CD14-positive monocyte (primary cell): ENCODE data around the gene EIPR1. TPM values are rescaled to one million over a fixed set of nuclear protein-coding genes. Genes with fewer than 3 reads are reported as not detected.

Source experiments
- DNase-seq, 3 donors: peaks; one replicate each; pipeline ENCODE4 v3.0.0-alpha.2; 2011 to 2022
- H2AFZ ChIP-seq: 2 replicates; pipeline ENCODE4 v1.6.0; 2012; ENCODE audit warnings: mild to moderate bottlenecking, low read depth, low read length, inconsistent platforms; ENCODE audit not compliant: insufficient read depth, poor library complexity, severe bottlenecking
- H3K27ac ChIP-seq, 2 donors: 1 replicate in 1 of 2; 2 replicates in 1 of 2; pipeline ENCODE4 v1.5.1; 2012 to 2013; ENCODE audit warnings: low read length in 2 of 2, control low read depth in 1 of 2, inconsistent platforms in 1 of 2, low read depth in 1 of 2, mild to moderate bottlenecking in 1 of 2
- H3K27me3 ChIP-seq, 2 donors: one replicate each; pipeline versions ENCODE4 v1.6.0 to v1.6.1; 2011 to 2013; ENCODE audit warnings: low read length in 2 of 2; ENCODE audit not compliant: control insufficient read depth in 2 of 2, insufficient read depth in 2 of 2
- H3K36me3 ChIP-seq, 2 donors: replicated peaks in 1 of 2; 1 replicate in 1 of 2; 2 replicates in 1 of 2; pipeline versions ENCODE4 v1.5.1 to v1.6.1; 2012 to 2013; ENCODE audit warnings: low read length in 2 of 2, control low read depth in 1 of 2, inconsistent platforms in 1 of 2, mild to moderate bottlenecking in 1 of 2; ENCODE audit not compliant: insufficient read depth in 2 of 2, control insufficient read depth in 1 of 2
- H3K4me1 ChIP-seq, 2 donors: 1 replicate in 1 of 2; 2 replicates in 1 of 2; pipeline versions ENCODE4 v1.5.1 to v1.6.1; 2012 to 2013; ENCODE audit warnings: low read length in 2 of 2, control low read depth in 1 of 2, inconsistent platforms in 1 of 2, mild to moderate bottlenecking in 1 of 2, moderate library complexity in 1 of 2; ENCODE audit not compliant: insufficient read depth in 2 of 2, control insufficient read depth in 1 of 2
- H3K4me2 ChIP-seq: replicated peaks from 2 replicates; pipeline ENCODE3; 2012; ENCODE audit warnings: low read length, moderate library complexity, mild to moderate bottlenecking; ENCODE audit not compliant: poor library complexity, severe bottlenecking; ENCODE audit errors: extremely low read depth
- H3K4me3 ChIP-seq, 3 experiments: fragments of 200-600 bp in 1 of 3; sonication (generic) in 1 of 3; replicated peaks in 1 of 3; 1 replicate in 2 of 3; 2 replicates in 1 of 3; pipeline ENCODE4 v1.5.1; 2011 to 2013; ENCODE audit warnings: low read length in 3 of 3, mild to moderate bottlenecking in 3 of 3, control low read depth in 2 of 3, low read depth in 2 of 3, inconsistent platforms in 1 of 3, moderate library complexity in 1 of 3
- H3K79me2 ChIP-seq: 2 replicates; pipeline ENCODE4 v1.6.0; 2012; ENCODE audit warnings: mild to moderate bottlenecking, control low read depth, inconsistent platforms, low read length, moderate library complexity; ENCODE audit not compliant: insufficient read depth
- H3K9ac ChIP-seq: 2 replicates; pipeline ENCODE4 v1.6.0; 2017; ENCODE audit warnings: low read length, mild to moderate bottlenecking; ENCODE audit not compliant: insufficient read depth, poor library complexity, severe bottlenecking
- H3K9me3 ChIP-seq, 2 donors: replicated peaks in 1 of 2; 1 replicate in 1 of 2; 2 replicates in 1 of 2; pipeline versions ENCODE4 v1.5.1 to v1.6.1; 2012 to 2013; ENCODE audit warnings: low read length in 2 of 2, control low read depth in 1 of 2; ENCODE audit not compliant: control insufficient read depth in 1 of 2, insufficient read depth in 1 of 2
- H4K20me1 ChIP-seq: 2 replicates; pipeline ENCODE4 v1.6.0; 2012; ENCODE audit warnings: mild to moderate bottlenecking, low read length, control low read depth, moderate library complexity; ENCODE audit not compliant: insufficient read depth
- H3K27ac Mint-ChIP-seq, 7 donors: one replicate each; pipeline ENCODE4 v1.8.0; 2020; ENCODE audit warnings: mild to moderate bottlenecking in 7 of 7, mixed read lengths in 7 of 7, moderate library complexity in 6 of 7, inconsistent platforms in 2 of 7
- H3K27me3 Mint-ChIP-seq, 3 donors: one replicate each; pipeline ENCODE4 v1.8.0; 2021 to 2022; ENCODE audit warnings: low read depth in 3 of 3, mild to moderate bottlenecking in 3 of 3, mixed read lengths in 3 of 3, moderate library complexity in 3 of 3, inconsistent platforms in 1 of 3
- H3K36me3 Mint-ChIP-seq, 2 donors: one replicate each; pipeline ENCODE4 v1.8.0; 2020; ENCODE audit warnings: mixed read lengths in 2 of 2, inconsistent platforms in 1 of 2, mild to moderate bottlenecking in 1 of 2
- H3K4me1 Mint-ChIP-seq: one replicate; pipeline ENCODE4 v1.8.0; 2020; ENCODE audit warnings: mild to moderate bottlenecking, mixed read lengths
- H3K4me3 Mint-ChIP-seq, 2 donors: one replicate each; pipeline ENCODE4 v1.8.0; 2020; ENCODE audit warnings: mild to moderate bottlenecking in 2 of 2, mixed read lengths in 2 of 2, moderate library complexity in 1 of 2
- H3K9me3 Mint-ChIP-seq, 7 donors: one replicate each; pipeline ENCODE4 v1.8.0; 2020 to 2022; ENCODE audit warnings: mixed read lengths in 7 of 7, mild to moderate bottlenecking in 6 of 7, moderate library complexity in 6 of 7, inconsistent platforms in 2 of 7
- CTCF ChIP-seq: fragments of 200-600 bp; IDR thresholded peaks from one replicate; pipeline ENCODE4 v1.8.0; 2022; ENCODE audit warnings: antibody characterized with exemption, mild to moderate bottlenecking
- WGBS: methylation state at CpG from one replicate; pipeline ENCODE4 v1.1.5; 2013; ENCODE audit warnings: missing lambda C conversion rate; ENCODE audit not compliant: insufficient coverage; 5-methylcytosine and 5-hydroxymethylcytosine counted together
- intact Hi-C, 2 donors: fragments of 100-400 bp; cut with micrococcal nuclease; formaldehyde crosslinking; loops; one replicate each; pipeline versions ENCODE4 v1.15.0 to v1.15.1; 2023
- polyA plus RNA-seq, 3 donors: library from polyadenylated mRNA; depleted of rRNA in 1 of 3; unstranded in 2 of 3; stranded (reverse) in 1 of 3; fragments of 300-500 nt in 2 of 3; fragments of >200 nt in 1 of 3; fragmentation: Illumina TruSeq in 2 of 3; gene quantifications; 1 replicate in 2 of 3; 2 replicates in 1 of 3; pipeline ENCODE4 v1.2.3, GENCODE V29; 2012 to 2021

EIPR1 gene
- polyA plus RNA-seq, 3 donors, result 19.0 to 22.4 (median 20.8) TPM

GRCh38 chr2:3216841-3217495, 160.7 kb downstream of the EIPR1 start:
- H3K27ac Mint-ChIP-seq, result no peak overlapping the region
- WGBS, result no CpG with 5 or more reads among the region's 7 CpGs

GRCh38 chr2:3214806-3215404, 162.7 kb downstream of the EIPR1 start:
- Histone ChIP-seq H3K27me3 (no peaks in the 10 kb centered on the region), H3K27ac (no peak overlapping the region), H3K4me1 (no peaks in the 10 kb centered on the region), H3K36me3 (peaks cover 5 to 18% of the 10 kb centered on the region in 2 donors), H2AFZ (no peak overlapping the region), H3K9ac (no peak overlapping the region), H3K9me3 (peaks cover 4 to 7% of the 10 kb centered on the region in 2 donors), H3K4me2 (no peak overlapping the region), H3K79me2 (no peaks in the 10 kb centered on the region), H4K20me1 (no peaks in the 10 kb centered on the region), H3K4me3 (no peak overlapping the region)
- peaks cover 24 to 25% of the 10 kb centered on the region in 2 donors for H3K36me3 Mint-ChIP-seq
- H3K27me3 Mint-ChIP-seq, result peaks cover 0 to 3% (median 0%) of the 10 kb centered on the region in 3 donors
- no peaks in the 10 kb centered on the region for H3K4me1 Mint-ChIP-seq
- H3K4me3 Mint-ChIP-seq, result no peak overlapping the region
- peaks cover 0 to 3% (median 0%) of the 10 kb centered on the region in 7 donors for H3K9me3 Mint-ChIP-seq
- H3K27ac Mint-ChIP-seq, result no peak overlapping the region
- intact Hi-C loops, result no loop called here
- 87% methylated on average over 9 of the region's 10 CpGs for WGBS
- no peak for DNase-seq
- no peak for TF ChIP-seq CTCF

More at GRCh38 chr2:3216841-3217495, 160.7 kb downstream of the EIPR1 start:
- peaks cover 6 to 10% (median 8%) of the 10 kb centered on the region in 7 donors for H3K9me3 Mint-ChIP-seq
- Histone ChIP-seq H3K27me3 (no peaks in the 10 kb centered on the region), H4K20me1 (no peaks in the 10 kb centered on the region), H2AFZ (no peak overlapping the region), H3K9me3 (peaks cover 19 to 23% of the 10 kb centered on the region in 2 donors), H3K4me1 (no peaks in the 10 kb centered on the region), H3K27ac (no peak overlapping the region), H3K4me3 (no peak overlapping the region), H3K36me3 (peaks cover 0 to 10% of the 10 kb centered on the region in 2 donors), H3K4me2 (no peak overlapping the region), H3K9ac (no peak overlapping the region), H3K79me2 (no peaks in the 10 kb centered on the region)
- DNase-seq, result no peak
- H3K36me3 Mint-ChIP-seq, result peaks cover 12 to 14% of the 10 kb centered on the region in 2 donors
- no peak overlapping the region for H3K4me3 Mint-ChIP-seq
- intact Hi-C loops, result no loop called here
- H3K27me3 Mint-ChIP-seq, result no peaks in the 10 kb centered on the region
- TF ChIP-seq CTCF, result no peak
- H3K4me1 Mint-ChIP-seq, result no peaks in the 10 kb centered on the region
